Measurements from ENCODE around the gene CCDC141.

- TF ChIP-seq CTCF (IDR thresholded peaks at IDR 0.05; ENCODE audit: borderline replicate concordance, extremely low read depth, low read length, poor library complexity, severe bottlenecking), result no peak
- TF ChIP-seq EZH2 (IDR thresholded peaks at IDR 0.05; ENCODE audit: borderline replicate concordance, low read depth, low read length, severe bottlenecking), result no peak
These were observed 30.7 kb downstream of the CCDC141 start for GRCh38 chr2:179019260-179019659.
